ENCODE measurements around the gene MAN2B1.

MAN2B1 gene

DNA sequence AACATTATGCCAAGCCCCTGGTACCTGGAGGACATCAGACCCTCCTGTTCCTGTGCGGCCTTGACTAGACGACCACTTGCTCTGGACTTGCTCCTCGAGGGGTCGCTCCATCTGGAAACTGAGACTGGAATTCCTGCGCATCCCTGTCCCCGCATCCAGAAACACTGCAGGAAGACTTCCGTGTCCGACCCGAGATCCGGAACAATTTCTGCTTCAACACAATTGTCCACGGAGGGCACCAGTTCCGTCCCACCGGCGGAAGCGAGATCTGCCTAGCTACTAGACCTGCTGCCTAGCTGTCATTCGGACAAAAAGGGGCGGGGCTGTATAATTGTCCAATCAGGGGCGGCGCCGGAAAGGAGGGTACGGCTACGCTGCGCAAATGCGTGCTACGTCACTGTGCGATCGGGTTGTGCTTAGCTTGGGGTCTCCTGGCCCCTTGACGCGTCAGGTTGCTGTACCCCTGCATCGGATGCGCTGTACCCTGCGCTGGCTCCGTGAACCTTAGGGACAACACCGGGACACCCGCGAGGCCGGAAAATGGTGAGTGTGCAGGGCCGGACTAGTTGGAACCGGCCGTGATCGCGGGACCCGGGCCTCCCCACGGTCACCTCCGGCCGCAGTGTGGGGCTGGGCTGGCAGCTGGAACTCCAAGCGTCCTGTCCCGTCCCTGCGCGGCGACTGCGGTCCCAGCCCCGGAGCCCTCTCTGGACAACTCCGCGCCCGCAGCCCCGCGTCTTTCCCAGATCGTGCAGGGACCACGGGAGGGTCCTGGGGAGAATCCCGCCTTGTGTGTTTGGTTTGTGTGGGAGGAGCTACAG lies 55.8 kb downstream of the MAN2B1 start, which contains the start of the genes ZNF490 and ZNF791:
TSS of gene ZNF490 (minus strand) at position 274 of the 821 bp plus-strand sequence. CDS start at position 141, 133 bp downstream.
TSS of gene ZNF791 (plus strand) at position 381 of the 821 bp plus-strand sequence. CDS start at position 541, 160 bp downstream.
- peak; percentile 98 for DNase-seq

DNA sequence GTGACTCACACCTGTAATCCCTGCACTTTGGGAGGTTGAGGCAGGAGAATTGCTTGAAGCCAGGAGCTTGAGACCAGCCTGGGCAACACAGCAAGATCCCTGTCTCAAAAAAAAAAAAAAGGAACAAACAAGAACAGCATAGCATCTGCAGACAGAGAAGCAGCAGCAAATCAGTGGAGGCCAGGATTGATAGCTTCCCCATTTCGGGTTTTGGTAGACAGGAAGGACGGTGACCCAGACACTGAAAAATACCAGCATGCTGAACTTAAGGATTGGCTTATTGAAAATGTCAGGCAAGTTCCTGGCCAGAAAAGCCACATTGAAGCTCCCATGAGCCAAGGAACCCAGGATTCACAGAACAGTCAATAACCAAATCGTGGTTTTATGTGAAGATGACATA lies 58.9 kb downstream of the MAN2B1 start:
- DNase-seq: no peak

DNA sequence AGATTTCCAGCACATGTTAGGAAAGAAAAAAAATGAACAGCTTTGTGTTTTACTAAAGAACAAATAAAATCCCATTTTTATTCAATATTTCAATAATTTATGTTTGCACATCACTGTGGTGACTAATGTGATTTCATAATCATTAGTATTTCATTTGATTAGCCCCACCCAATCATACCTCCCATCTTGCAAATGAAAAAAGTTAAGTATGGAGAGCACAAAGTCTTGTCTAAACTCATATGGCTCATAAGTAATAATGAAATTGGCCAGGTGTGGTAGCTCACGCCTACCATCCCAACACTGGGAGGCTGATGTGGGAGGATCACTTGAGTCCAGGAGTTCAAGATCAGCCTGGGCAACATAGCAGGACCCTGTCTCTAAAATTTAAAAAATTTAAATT lies 59.7 kb downstream of the MAN2B1 start:
- no peak for DNase-seq

DNA sequence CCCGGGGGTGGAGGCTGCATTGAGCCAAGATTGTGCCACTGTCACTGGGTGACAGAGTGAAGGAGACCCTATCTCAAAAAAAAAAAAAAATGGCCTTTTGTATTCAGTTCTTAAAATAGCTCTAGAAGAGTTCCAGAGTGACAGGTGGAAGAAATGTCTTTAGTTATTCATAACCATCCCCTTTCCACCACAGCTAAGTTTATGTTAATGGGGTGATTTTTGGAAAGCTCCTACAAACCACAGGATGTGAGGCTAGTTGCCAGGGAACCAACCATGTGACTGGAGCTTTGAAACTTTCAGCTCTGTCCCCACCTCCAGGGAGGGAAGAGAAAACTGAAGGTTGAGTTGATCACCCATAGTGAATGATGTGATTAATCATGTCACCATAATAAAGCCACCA lies 62.8 kb downstream of the MAN2B1 start:
- peak; percentile 62 for DNase-seq

DNA sequence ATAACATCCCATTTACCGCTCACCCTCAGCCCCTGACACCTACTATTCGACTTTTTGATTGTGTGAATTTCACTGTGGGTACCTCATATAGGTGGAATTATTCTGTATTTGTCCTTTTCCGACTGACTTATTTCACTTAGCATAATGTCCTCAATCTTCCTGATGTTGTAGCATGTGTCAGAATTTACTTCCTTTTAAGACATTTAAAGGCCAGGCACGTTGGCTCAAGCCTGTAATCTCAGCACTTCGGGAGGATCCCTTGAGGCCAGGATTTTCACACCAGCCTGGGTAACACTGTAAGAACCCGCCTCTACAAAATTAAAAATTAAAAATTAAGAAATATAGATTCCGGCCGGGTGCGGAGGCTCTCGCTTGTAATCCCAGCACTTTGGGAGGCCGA lies 68.9 kb downstream of the MAN2B1 start:
- DNase-seq: no peak

DNA sequence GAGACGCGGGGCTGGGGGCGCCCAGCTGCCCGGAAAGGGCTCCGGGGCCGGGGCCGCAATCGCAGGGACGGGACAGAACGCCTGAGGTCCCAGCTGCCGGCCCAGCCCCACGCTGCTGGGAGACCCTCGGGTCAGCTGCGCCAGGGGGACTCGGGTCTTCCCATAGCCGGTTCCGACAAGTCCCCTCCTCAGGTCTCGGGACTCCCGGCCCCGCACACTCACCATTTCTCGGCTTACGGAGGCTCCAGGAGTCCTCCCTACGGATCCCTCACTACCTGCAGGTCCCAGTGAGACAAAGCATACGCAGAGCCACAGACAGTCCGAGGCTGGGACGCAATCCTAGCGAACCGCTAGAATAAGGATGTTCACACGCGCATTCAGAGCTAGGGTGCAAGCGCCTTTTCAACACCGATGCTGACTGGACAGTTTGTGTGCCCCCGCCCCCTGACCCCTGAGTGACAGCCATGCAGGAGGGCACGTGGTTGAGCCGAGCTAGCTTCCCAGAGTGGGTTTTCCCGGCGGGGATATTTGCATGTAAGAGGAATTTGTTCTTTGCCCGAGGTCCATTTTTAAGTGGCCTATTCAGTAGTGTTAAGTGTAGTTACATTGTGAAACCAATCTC lies 69.5 kb downstream of the MAN2B1 start:
- no peak for DNase-seq

All from activated naive CD4-positive, alpha-beta T cell treated with Interleukin-2 at 50 U/mL for 16 hours (primary cell).